Activated naive CD4-positive, alpha-beta T cell treated with anti-CD3 and anti-CD28 coated beads, Interleukin-2, amount 10 ng/mL, durations not matched to agents 7 days and 5 days (primary cell): ENCODE results near the gene NBPF1.
"Not testable (repeated sequence)": the region's sequence is repeated elsewhere in the genome, so short reads cannot be mapped to it uniquely, and the experiment has no call there.

Experiments
- CTCF ChIA-PET: fragments of 350-600 bp; sonication (Branson Sonifier 250); formaldehyde crosslinking; loops from one replicate; lab custom pipeline; 2021; ENCODE audit warnings: antibody characterized with exemption; lab: Charles Lee
- DNase-seq: peaks from one replicate; pipeline ENCODE4 v3.0.0-alpha.2; 2020
- H3K27ac Mint-ChIP-seq: one replicate; pipeline ENCODE4 v1.8.0; 2021; ENCODE audit warnings: mild to moderate bottlenecking, moderate library complexity, mixed read lengths
- H3K27me3 Mint-ChIP-seq: one replicate; pipeline ENCODE4 v1.8.0; 2021; ENCODE audit warnings: mild to moderate bottlenecking, mixed read lengths
- H3K36me3 Mint-ChIP-seq: one replicate; pipeline ENCODE4 v1.8.0; 2021; ENCODE audit warnings: mixed read lengths
- H3K4me1 Mint-ChIP-seq: one replicate; pipeline ENCODE4 v1.8.0; 2021; ENCODE audit warnings: mixed read lengths
- H3K4me3 Mint-ChIP-seq: one replicate; pipeline ENCODE4 v1.8.0; 2021; ENCODE audit warnings: mild to moderate bottlenecking, moderate library complexity, mixed read lengths
- H3K9me3 Mint-ChIP-seq: one replicate; pipeline ENCODE4 v1.8.0; 2021; ENCODE audit warnings: mixed read lengths

The NBPF1 gene

GRCh38 chr1:16613185-16614147 lies at the start of gene NBPF1:
Gene NBPF1 (minus strand): TSS chr1:16613564.
- Mint-ChIP-seq H3K27me3 (no peaks in the 10 kb centered on the region), H3K4me1 (no peaks in the 10 kb centered on the region), H3K36me3 (no peaks in the 10 kb centered on the region), H3K27ac (no peak within 1 kb of the TSS), H3K4me3 (no peak within 1 kb of the TSS), H3K9me3 (no peaks in the 10 kb centered on the region)
- peak; percentile 89 for DNase-seq
- CTCF ChIA-PET, result interaction anchor here (1.4 to 1.7 kb wide), 2 partner anchors 8 to 11 kb away, joined by 4 to 13 read pairs; no protein-coding TSS in a partner anchor

GRCh38 chr1:16658234-16658633 lies 44.9 kb upstream of the NBPF1 start:
- CTCF ChIA-PET, H3K9me3 Mint-ChIP-seq, H3K4me1 Mint-ChIP-seq, H3K4me3 Mint-ChIP-seq, H3K27ac Mint-ChIP-seq, H3K36me3 Mint-ChIP-seq, DNase-seq, H3K27me3 Mint-ChIP-seq: not testable (repeated sequence)

GRCh38 chr1:16656981-16657683 lies 43.8 kb upstream of the NBPF1 start:
- H3K27ac Mint-ChIP-seq, H3K9me3 Mint-ChIP-seq, DNase-seq, H3K4me3 Mint-ChIP-seq, H3K4me1 Mint-ChIP-seq, H3K36me3 Mint-ChIP-seq, H3K27me3 Mint-ChIP-seq, CTCF ChIA-PET: not testable (repeated sequence)

GRCh38 chr1:16656574-16656973 lies 43.2 kb upstream of the NBPF1 start:
- H3K36me3 Mint-ChIP-seq, H3K27me3 Mint-ChIP-seq, H3K4me1 Mint-ChIP-seq, H3K27ac Mint-ChIP-seq, H3K9me3 Mint-ChIP-seq, CTCF ChIA-PET, H3K4me3 Mint-ChIP-seq, DNase-seq: not testable (repeated sequence)

GRCh38 chr1:16651560-16651959 lies 38.2 kb upstream of the NBPF1 start:
- DNase-seq, H3K4me3 Mint-ChIP-seq, H3K27ac Mint-ChIP-seq, H3K36me3 Mint-ChIP-seq, H3K4me1 Mint-ChIP-seq, CTCF ChIA-PET, H3K9me3 Mint-ChIP-seq: not testable (repeated sequence)
- peaks cover 28% of the 10 kb centered on the region for H3K27me3 Mint-ChIP-seq

- H3K4me3 Mint-ChIP-seq, CTCF ChIA-PET, H3K27ac Mint-ChIP-seq, H3K36me3 Mint-ChIP-seq, H3K4me1 Mint-ChIP-seq, H3K9me3 Mint-ChIP-seq: not testable (repeated sequence)
- peak; percentile 19 for DNase-seq
- peaks cover 33% of the 10 kb centered on the region for H3K27me3 Mint-ChIP-seq
Measured at GRCh38 chr1:16649960-16650359, 36.6 kb upstream of the NBPF1 start.

GRCh38 chr1:16649390-16649789 lies 36.0 kb upstream of the NBPF1 start:
- H3K4me3 Mint-ChIP-seq, H3K9me3 Mint-ChIP-seq, CTCF ChIA-PET, H3K4me1 Mint-ChIP-seq, H3K36me3 Mint-ChIP-seq, H3K27ac Mint-ChIP-seq: not testable (repeated sequence)
- DNase-seq, result peak; percentile 19
- peaks cover 33% of the 10 kb centered on the region for H3K27me3 Mint-ChIP-seq

GRCh38 chr1:16648756-16649155 lies 35.4 kb upstream of the NBPF1 start:
- H3K27ac Mint-ChIP-seq, H3K4me3 Mint-ChIP-seq, H3K36me3 Mint-ChIP-seq, CTCF ChIA-PET, H3K9me3 Mint-ChIP-seq, H3K4me1 Mint-ChIP-seq, DNase-seq: not testable (repeated sequence)
- H3K27me3 Mint-ChIP-seq, result peaks cover 33% of the 10 kb centered on the region

GRCh38 chr1:16648250-16648649 lies 34.9 kb upstream of the NBPF1 start:
- H3K4me3 Mint-ChIP-seq, CTCF ChIA-PET, H3K9me3 Mint-ChIP-seq, H3K36me3 Mint-ChIP-seq, H3K4me1 Mint-ChIP-seq, DNase-seq, H3K27ac Mint-ChIP-seq: not testable (repeated sequence)
- peaks cover 33% of the 10 kb centered on the region for H3K27me3 Mint-ChIP-seq

GRCh38 chr1:16647179-16648176 lies 34.1 kb upstream of the NBPF1 start:
- H3K4me3 Mint-ChIP-seq, H3K27ac Mint-ChIP-seq, CTCF ChIA-PET, H3K4me1 Mint-ChIP-seq, H3K36me3 Mint-ChIP-seq, H3K9me3 Mint-ChIP-seq: not testable (repeated sequence)
- peak; percentile 35 for DNase-seq
- H3K27me3 Mint-ChIP-seq, result peaks cover 33% of the 10 kb centered on the region

- CTCF ChIA-PET, DNase-seq, H3K27ac Mint-ChIP-seq: not testable (repeated sequence)
Measured at GRCh38 chr1:16646716-16647115, 33.4 kb upstream of the NBPF1 start.

GRCh38 chr1:16646061-16646664 lies 32.8 kb upstream of the NBPF1 start:
- peaks cover 33% of the 10 kb centered on the region for H3K27me3 Mint-ChIP-seq
- H3K9me3 Mint-ChIP-seq, H3K27ac Mint-ChIP-seq, CTCF ChIA-PET, H3K4me3 Mint-ChIP-seq, H3K4me1 Mint-ChIP-seq, H3K36me3 Mint-ChIP-seq: not testable (repeated sequence)
- DNase-seq, result peak; percentile 17

More at GRCh38 chr1:16646716-16647115, 33.4 kb upstream of the NBPF1 start:
- not testable (repeated sequence) for H3K36me3 Mint-ChIP-seq, H3K9me3 Mint-ChIP-seq, H3K4me1 Mint-ChIP-seq, H3K4me3 Mint-ChIP-seq
- peaks cover 33% of the 10 kb centered on the region for H3K27me3 Mint-ChIP-seq

GRCh38 chr1:16645271-16646060 lies 32.1 kb upstream of the NBPF1 start:
- H3K4me3 Mint-ChIP-seq, H3K4me1 Mint-ChIP-seq, H3K36me3 Mint-ChIP-seq, H3K9me3 Mint-ChIP-seq, CTCF ChIA-PET, H3K27ac Mint-ChIP-seq: not testable (repeated sequence)
- peaks cover 33% of the 10 kb centered on the region for H3K27me3 Mint-ChIP-seq
- peak; percentile 26 for DNase-seq
